K562 (cell line): ENCODE results near the gene PPP1R14B. TPM values are rescaled to one million over a fixed set of nuclear protein-coding genes. Genes with fewer than 3 reads are reported as not detected.

Experiments
- AFF1 ChIP-seq, 2 experiments: fragments of 450-650 bp; IDR thresholded peaks; 2 replicates each; pipeline ENCODE4 v1.6.1; 2018; ENCODE audit warnings: mild to moderate bottlenecking in 2 of 2, low read depth in 1 of 2; ENCODE audit not compliant: partially characterized antibody in 2 of 2
- CHD1 ChIP-seq: fragments of 200-600 bp; sonication (generic); IDR thresholded peaks from one replicate; pipeline ENCODE4 v1.6.1; 2012; ENCODE audit warnings: mild to moderate bottlenecking, moderate library complexity, low read length, inconsistent platforms
- DMBX1 ChIP-seq: fragments of 250-450 bp; sonication (Bioruptor Pico); IDR thresholded peaks from 2 replicates; pipeline ENCODE4 v1.8.0; 2022; ENCODE audit warnings: inconsistent platforms, mild to moderate bottlenecking, moderate library complexity, borderline replicate concordance
- E2F3 ChIP-seq: fragments of 250-450 bp; sonication (Bioruptor Pico); IDR thresholded peaks from 2 replicates; pipeline ENCODE4 v1.4.0; 2020; ENCODE audit warnings: mild to moderate bottlenecking
- E2F8 ChIP-seq: fragments of 450-650 bp; IDR thresholded peaks from 2 replicates; pipeline ENCODE4 v1.7.1; 2018; ENCODE audit warnings: mild to moderate bottlenecking, low read depth; ENCODE audit not compliant: partially characterized antibody
- ESRRA ChIP-seq: fragments of 450-650 bp; IDR thresholded peaks from 2 replicates; pipeline ENCODE4 v1.6.1; 2014; ENCODE audit warnings: low read depth, mild to moderate bottlenecking, moderate library complexity, borderline replicate concordance
- FIP1L1 ChIP-seq: fragments of 200-400 bp; formaldehyde crosslinking; IDR thresholded peaks from 2 replicates; pipeline ENCODE4 v1.6.1; 2018; ENCODE audit warnings: mild to moderate bottlenecking, low read depth, low read length; ENCODE audit not compliant: poor library complexity, severe bottlenecking
- HES1 ChIP-seq: fragments of 450-650 bp; IDR thresholded peaks from 2 replicates; pipeline ENCODE4 v1.6.1; 2016; ENCODE audit warnings: low read depth, mild to moderate bottlenecking, moderate library complexity
- HSF4 ChIP-seq: fragments of 250-450 bp; sonication (Bioruptor Pico); IDR thresholded peaks from 2 replicates; pipeline ENCODE4 v2.1.2; 2022; ENCODE audit warnings: mild to moderate bottlenecking, moderate library complexity, borderline replicate concordance
- PHTF2 ChIP-seq: fragments of 250-450 bp; sonication (Bioruptor Pico); IDR thresholded peaks from 2 replicates; pipeline ENCODE4 v1.5.0; 2021; ENCODE audit warnings: mild to moderate bottlenecking
- POLR2AphosphoS2 ChIP-seq: IDR thresholded peaks from 2 replicates; pipeline ENCODE4 v1.6.1; 2012; ENCODE audit warnings: low read length, improper control_type of control experiment
- SMAD1 ChIP-seq: fragments of 150-350 bp; IDR thresholded peaks from 2 replicates; pipeline ENCODE4 v1.6.1; 2014; ENCODE audit warnings: low read length, low read depth; ENCODE audit not compliant: partially characterized antibody
- SMAD3 ChIP-seq: fragments of 450-650 bp; formaldehyde crosslinking; conservative IDR thresholded peaks from 2 replicates; pipeline ENCODE4 v1.4.0; 2020; ENCODE audit warnings: mild to moderate bottlenecking
- TSC22D4 ChIP-seq: fragments of 450-650 bp; IDR thresholded peaks from 2 replicates; pipeline ENCODE4 v1.6.1; 2016; ENCODE audit warnings: missing genetic modification characterization, missing biosample characterization, control low read depth
- YBX1 ChIP-seq: fragments of 450-650 bp; IDR thresholded peaks from 2 replicates; pipeline ENCODE4 v1.7.1; 2016; ENCODE audit warnings: mild to moderate bottlenecking
- ZNF184 ChIP-seq: sonication (generic); formaldehyde crosslinking; IDR thresholded peaks from 2 replicates; pipeline ENCODE4 v1.5.0; 2020; ENCODE audit warnings: missing genetic modification reagents
- ZNF24 ChIP-seq: fragments of 450-650 bp; IDR thresholded peaks from 2 replicates; pipeline ENCODE4 v1.6.1; 2016
- ZNF586 ChIP-seq: fragments of 450-650 bp; formaldehyde crosslinking; conservative IDR thresholded peaks from 2 replicates; pipeline ENCODE4 v1.4.0; 2020; ENCODE audit warnings: mild to moderate bottlenecking, moderate library complexity
- polyA plus RNA-seq, 8 experiments: library from polyadenylated mRNA; depleted of rRNA in 4 of 8; stranded (reverse) in 5 of 8; unstranded in 3 of 8; fragments of >200 nt; fragmentation: Nextera tagmentation in 2 of 8; fragmentation: Illumina TruSeq in 1 of 8; extraction: Ambion mirVana in 2 of 8; extraction: Trizol in 1 of 8; gene quantifications; 2 replicates each; pipeline versions ENCODE4 v1.2.1 to v1.2.3, GENCODE V29; 2011 to 2014; ENCODE audit warnings: inconsistent platforms in 1 of 8, missing spikeins in 1 of 8
- total RNA-seq, 7 experiments: library from RNA; depleted of rRNA in 6 of 7; stranded (reverse); fragments of >200 nt in 6 of 7; fragmentation: Illumina TruSeq in 2 of 7; extraction: Trizol in 2 of 7; gene quantifications; 2 replicates each; pipeline versions ENCODE4 v1.2.1 to v1.2.3, GENCODE V29; 2011 to 2021; ENCODE audit warnings: low replicate concordance in 1 of 7

Gene PPP1R14B
- total and polyA plus RNA-seq, 9 of the 15 experiments (the other 6 are each of a cell fraction or from before 2014, with no cell fraction given), result 7.7 to 566 (median 212) TPM

GRCh38 chr11:64269540-64270220 lies 22.9 kb upstream of the PPP1R14B start (continued):
- TF ChIP-seq ZNF184 (CRISPR knock-in tag) (no peak), CHD1 (no peak), FIP1L1 (peak; percentile 97), ZNF24 (no peak), DMBX1 (CRISPR knock-in tag) (no peak), POLR2AphosphoS2 (peak; percentile 97), E2F3 (peak; percentile 73; the same call in 1 of the 2 replicates), YBX1 (no peak), AFF1 (IDR thresholded peaks at IDR 0.05; ENCODE audit: low read depth in 1 of 2, partially characterized antibody in 2 of 2) (no peak), E2F8 (peak; percentile 99), TSC22D4 (tag) (no peak), PHTF2 (CRISPR knock-in tag) (no peak), SMAD1 (peak; percentile 50), HSF4 (CRISPR knock-in tag) (no peak), HES1 (no peak), ESRRA (peak; percentile 97), SMAD3 (CRISPR knock-in tag) (no peak), ZNF586 (CRISPR knock-in tag) (no peak)
